Left ventricle myocardium inferior (tissue), 1 donor: ENCODE data around the gene NPIPB6. TPM values are rescaled to one million over a fixed set of nuclear protein-coding genes. Genes with fewer than 3 reads are reported as not detected.
"Not testable (repeated sequence)": the region's sequence is repeated elsewhere in the genome, so short reads cannot be mapped to it uniquely, and the experiment has no call there.

Experiments used
- DNase-seq: peaks from one replicate; pipeline ENCODE4 v3.0.0-alpha.2; 2020
- H3K27ac ChIP-seq: fragments of 200-600 bp; replicated peaks from 2 replicates; pipeline ENCODE4 v1.8.0; 2021
- H3K27me3 ChIP-seq: fragments of 200-600 bp; 2 replicates; pipeline ENCODE4 v1.8.0; 2021; ENCODE audit warnings: low read depth
- H3K36me3 ChIP-seq: fragments of 200-600 bp; 2 replicates; pipeline ENCODE4 v1.8.0; 2021
- H3K4me1 ChIP-seq: fragments of 200-600 bp; 2 replicates; pipeline ENCODE4 v1.8.0; 2021
- H3K4me3 ChIP-seq: fragments of 200-600 bp; 2 replicates; pipeline ENCODE4 v1.8.0; 2021; ENCODE audit warnings: mild to moderate bottlenecking, moderate library complexity
- H3K9me3 ChIP-seq: fragments of 200-600 bp; replicated peaks from 2 replicates; pipeline ENCODE4 v1.8.0; 2021
- intact Hi-C: fragments of 100-400 bp; cut with micrococcal nuclease; formaldehyde crosslinking; loops from one replicate; pipeline ENCODE4 v1.11.0; 2022
- long read RNA-seq: library from polyadenylated mRNA; unstranded; transcript quantifications from one replicate; pipeline ENCODE4 v2.0.0, GENCODE V29; 2021
- total RNA-seq: library from RNA; stranded (reverse); fragmentation: NEBNext Ultra II Directional; extraction: Animal tissue kit (Norgen Biotek cat#: 25700); gene quantifications from one replicate; pipeline ENCODE4 v1.2.1, GENCODE V29; 2021
- donor health status: DM: no; HTN: yes; CAD: no; lungs with severe emphysema.

The NPIPB6 gene
- 1.1 TPM for total RNA-seq
- long read RNA-seq = 0 reads

GRCh38 chr16:28363408-28363807, at the start of gene NPIPB6:
Gene NPIPB6, minus strand, starts transcription at chr16:28363508. Its CDS starts 686 bp downstream, at chr16:28362822.
- H3K36me3 ChIP-seq, H3K4me3 ChIP-seq, H3K4me1 ChIP-seq, H3K9me3 ChIP-seq, H3K27ac ChIP-seq, H3K27me3 ChIP-seq, intact Hi-C loops, DNase-seq: not testable (repeated sequence)

GRCh38 chr16:28403220-28404072, 40.1 kb upstream of the NPIPB6 start, which contains the start of gene EIF3CL:
Gene EIF3CL, minus strand, starts transcription at chr16:28403841. Its CDS starts 223 bp downstream, at chr16:28403618.
- H3K36me3 ChIP-seq, H3K4me1 ChIP-seq, H3K27me3 ChIP-seq, DNase-seq, H3K9me3 ChIP-seq, H3K27ac ChIP-seq, intact Hi-C loops: not testable (repeated sequence)
- H3K4me3 ChIP-seq = peak within 1 kb of the TSS; percentile 56

- H3K27ac ChIP-seq, H3K27me3 ChIP-seq, H3K36me3 ChIP-seq, H3K4me1 ChIP-seq, intact Hi-C loops, H3K4me3 ChIP-seq, H3K9me3 ChIP-seq, DNase-seq: not testable (repeated sequence)
Measured at GRCh38 chr16:28392054-28392453, 28.7 kb upstream of the NPIPB6 start.

GRCh38 chr16:28382177-28382867, 19.0 kb upstream of the NPIPB6 start:
- H3K4me1 ChIP-seq, DNase-seq, H3K27me3 ChIP-seq, H3K27ac ChIP-seq, H3K4me3 ChIP-seq, H3K9me3 ChIP-seq, H3K36me3 ChIP-seq, intact Hi-C loops: not testable (repeated sequence)

GRCh38 chr16:28377822-28378221, 14.5 kb upstream of the NPIPB6 start:
- DNase-seq, H3K36me3 ChIP-seq, H3K4me1 ChIP-seq, H3K4me3 ChIP-seq, H3K27ac ChIP-seq, intact Hi-C loops, H3K27me3 ChIP-seq, H3K9me3 ChIP-seq: not testable (repeated sequence)

- H3K4me3 ChIP-seq, H3K9me3 ChIP-seq, H3K4me1 ChIP-seq, intact Hi-C loops, H3K27me3 ChIP-seq, DNase-seq, H3K36me3 ChIP-seq, H3K27ac ChIP-seq: not testable (repeated sequence)
Measured at GRCh38 chr16:28377108-28377625, 13.9 kb upstream of the NPIPB6 start.

- H3K4me3 ChIP-seq, intact Hi-C loops, H3K27ac ChIP-seq, H3K9me3 ChIP-seq, H3K4me1 ChIP-seq, H3K27me3 ChIP-seq, DNase-seq, H3K36me3 ChIP-seq: not testable (repeated sequence)
Measured at GRCh38 chr16:28375115-28375514, 11.8 kb upstream of the NPIPB6 start.

GRCh38 chr16:28374281-28374680, 11.0 kb upstream of the NPIPB6 start:
- intact Hi-C loops, H3K4me1 ChIP-seq, H3K27ac ChIP-seq, H3K36me3 ChIP-seq, H3K9me3 ChIP-seq, H3K4me3 ChIP-seq, DNase-seq, H3K27me3 ChIP-seq: not testable (repeated sequence)

GRCh38 chr16:28367926-28368325, 4.6 kb upstream of the NPIPB6 start:
- intact Hi-C loops, H3K4me1 ChIP-seq, H3K27me3 ChIP-seq, H3K36me3 ChIP-seq, H3K9me3 ChIP-seq, H3K4me3 ChIP-seq, H3K27ac ChIP-seq, DNase-seq: not testable (repeated sequence)

- H3K4me1 ChIP-seq, H3K27ac ChIP-seq, H3K36me3 ChIP-seq, intact Hi-C loops, H3K9me3 ChIP-seq, H3K27me3 ChIP-seq, H3K4me3 ChIP-seq, DNase-seq: not testable (repeated sequence)
Measured at GRCh38 chr16:28364268-28365173, 1.2 kb upstream of the NPIPB6 start.

- H3K36me3 ChIP-seq, intact Hi-C loops, H3K4me1 ChIP-seq, DNase-seq, H3K4me3 ChIP-seq, H3K27ac ChIP-seq, H3K9me3 ChIP-seq, H3K27me3 ChIP-seq: not testable (repeated sequence)
Measured at GRCh38 chr16:28362600-28362999, 708 bp downstream of the NPIPB6 start.

GRCh38 chr16:28338230-28338629, 25.1 kb downstream of the NPIPB6 start:
- intact Hi-C loops, H3K4me3 ChIP-seq, DNase-seq, H3K27ac ChIP-seq, H3K9me3 ChIP-seq, H3K4me1 ChIP-seq, H3K36me3 ChIP-seq, H3K27me3 ChIP-seq: not testable (repeated sequence)
